Measurements from ENCODE around the gene PPP1R9A.

DNA sequence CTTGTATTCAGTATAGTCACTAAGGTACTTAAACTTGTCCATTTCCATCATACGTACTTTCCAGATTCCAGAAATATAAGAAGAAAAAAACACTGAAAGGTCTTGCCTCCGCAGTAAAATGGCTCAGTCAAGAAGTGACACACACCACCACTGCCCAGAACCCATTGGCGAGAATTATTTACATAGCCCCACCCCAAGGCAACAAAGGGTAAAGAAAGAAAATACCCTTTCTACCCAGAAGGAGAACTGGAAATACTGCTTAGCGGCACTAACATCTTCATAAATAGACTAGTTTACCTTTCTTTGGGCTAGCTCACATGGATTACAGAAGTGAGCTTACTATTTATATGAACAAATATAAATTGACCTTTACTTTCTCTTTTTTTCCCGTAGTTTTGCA is 194.0 kb downstream of the PPP1R9A start:
- TF ChIP-seq, protein P1, sequence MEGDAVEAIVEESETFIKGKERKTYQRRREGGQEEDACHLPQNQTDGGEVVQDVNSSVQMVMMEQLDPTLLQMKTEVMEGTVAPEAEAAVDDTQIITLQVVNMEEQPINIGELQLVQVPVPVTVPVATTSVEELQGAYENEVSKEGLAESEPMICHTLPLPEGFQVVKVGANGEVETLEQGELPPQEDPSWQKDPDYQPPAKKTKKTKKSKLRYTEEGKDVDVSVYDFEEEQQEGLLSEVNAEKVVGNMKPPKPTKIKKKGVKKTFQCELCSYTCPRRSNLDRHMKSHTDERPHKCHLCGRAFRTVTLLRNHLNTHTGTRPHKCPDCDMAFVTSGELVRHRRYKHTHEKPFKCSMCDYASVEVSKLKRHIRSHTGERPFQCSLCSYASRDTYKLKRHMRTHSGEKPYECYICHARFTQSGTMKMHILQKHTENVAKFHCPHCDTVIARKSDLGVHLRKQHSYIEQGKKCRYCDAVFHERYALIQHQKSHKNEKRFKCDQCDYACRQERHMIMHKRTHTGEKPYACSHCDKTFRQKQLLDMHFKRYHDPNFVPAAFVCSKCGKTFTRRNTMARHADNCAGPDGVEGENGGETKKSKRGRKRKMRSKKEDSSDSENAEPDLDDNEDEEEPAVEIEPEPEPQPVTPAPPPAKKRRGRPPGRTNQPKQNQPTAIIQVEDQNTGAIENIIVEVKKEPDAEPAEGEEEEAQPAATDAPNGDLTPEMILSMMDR (conservative IDR thresholded peaks at IDR 0.05; ENCODE audit: low read depth, low read length), result no peak
- no peak for TF ChIP-seq EZH2 (IDR thresholded peaks at IDR 0.05; ENCODE audit: borderline replicate concordance, low read depth, low read length, poor library complexity, severe bottlenecking)
